NCI-H2107 treated with DMSO at 0.1 percent for 48 hours (cell line): ENCODE measurements around the gene PGGT1B.
"Not testable (repeated sequence)": the region's sequence is repeated elsewhere in the genome, so short reads cannot be mapped to it uniquely, and the experiment has no call there.

Experiments used
- DNase-seq: peaks from one replicate; lab custom pipeline; 2025; ENCODE audit not compliant: unreplicated experiment; lab: John Stamatoyannopoulos, UW

The PGGT1B gene

DNA sequence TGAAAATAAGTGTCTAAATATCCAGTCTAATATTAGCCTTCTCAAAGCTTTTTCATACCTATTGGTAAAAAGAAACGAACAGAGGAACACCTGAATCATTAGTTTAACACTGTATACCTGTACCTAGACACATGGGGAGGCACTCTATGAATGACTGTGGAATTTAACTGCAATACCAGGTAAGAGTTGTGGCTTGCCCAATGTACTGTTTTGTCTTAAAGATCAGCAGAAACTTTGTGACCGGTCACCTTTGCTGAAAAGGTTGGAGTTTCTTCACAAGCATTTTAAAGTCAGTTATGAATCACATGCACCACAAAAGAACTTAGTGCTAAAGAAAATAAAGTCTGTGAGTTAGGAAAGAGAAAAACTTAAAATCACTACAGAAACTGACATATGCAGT is 2.4 kb downstream of the PGGT1B start:
- no peak for DNase-seq

DNA sequence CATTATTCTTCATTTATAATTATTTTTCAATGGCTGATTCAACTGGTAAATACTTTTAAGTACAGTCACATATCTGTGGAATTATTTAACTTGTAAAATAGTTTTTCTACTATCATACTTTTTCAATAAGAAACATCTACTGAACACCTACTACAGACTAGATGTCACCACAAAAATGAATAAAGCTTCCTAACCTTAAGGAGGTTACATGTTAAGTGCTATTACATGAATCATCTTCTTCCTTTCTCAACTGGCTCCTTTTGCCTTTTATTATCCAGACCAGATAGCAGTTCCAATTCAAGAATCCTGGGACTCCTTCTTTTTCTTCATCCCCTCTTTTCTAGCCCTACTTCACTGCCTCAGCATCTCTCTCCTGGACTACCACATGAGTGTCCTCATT is 4.7 kb downstream of the PGGT1B start:
- no peak for DNase-seq

- not testable (repeated sequence) for DNase-seq
Measured at GRCh38 chr5:115249379-115249778, 13.3 kb downstream of the PGGT1B start.

DNA sequence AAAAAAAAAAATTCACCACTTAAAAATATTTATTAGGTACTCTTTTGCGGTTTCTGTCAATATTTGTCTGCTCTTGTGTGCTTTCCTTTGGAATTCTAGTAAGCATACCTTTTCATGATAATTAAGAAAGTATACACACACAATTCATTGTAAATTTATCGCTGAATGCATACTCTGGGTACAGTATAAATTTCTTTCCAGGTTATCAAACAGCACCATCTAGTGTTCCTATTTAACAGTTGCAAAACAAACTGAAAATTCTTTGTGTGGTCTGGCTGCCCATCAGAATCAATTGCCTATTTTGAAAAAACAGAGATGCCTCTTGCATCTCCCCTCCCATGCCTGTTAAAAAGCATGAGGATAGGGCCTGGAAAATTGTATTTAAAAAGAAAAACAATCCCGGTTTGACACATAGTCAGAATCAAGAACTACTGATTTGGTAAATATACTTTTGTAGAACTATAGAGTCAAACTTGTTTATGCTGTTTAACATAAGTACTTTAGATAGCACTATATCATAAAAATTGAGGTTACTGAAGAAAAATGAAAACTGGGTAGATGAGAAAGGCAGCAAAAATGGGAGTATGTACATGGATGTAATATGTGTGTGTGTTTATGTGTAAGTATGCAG is 16.2 kb downstream of the PGGT1B start:
- DNase-seq = peak; percentile 11

- DNase-seq = no peak
Measured at GRCh38 chr5:115243412-115243811, 19.3 kb downstream of the PGGT1B start.

DNA sequence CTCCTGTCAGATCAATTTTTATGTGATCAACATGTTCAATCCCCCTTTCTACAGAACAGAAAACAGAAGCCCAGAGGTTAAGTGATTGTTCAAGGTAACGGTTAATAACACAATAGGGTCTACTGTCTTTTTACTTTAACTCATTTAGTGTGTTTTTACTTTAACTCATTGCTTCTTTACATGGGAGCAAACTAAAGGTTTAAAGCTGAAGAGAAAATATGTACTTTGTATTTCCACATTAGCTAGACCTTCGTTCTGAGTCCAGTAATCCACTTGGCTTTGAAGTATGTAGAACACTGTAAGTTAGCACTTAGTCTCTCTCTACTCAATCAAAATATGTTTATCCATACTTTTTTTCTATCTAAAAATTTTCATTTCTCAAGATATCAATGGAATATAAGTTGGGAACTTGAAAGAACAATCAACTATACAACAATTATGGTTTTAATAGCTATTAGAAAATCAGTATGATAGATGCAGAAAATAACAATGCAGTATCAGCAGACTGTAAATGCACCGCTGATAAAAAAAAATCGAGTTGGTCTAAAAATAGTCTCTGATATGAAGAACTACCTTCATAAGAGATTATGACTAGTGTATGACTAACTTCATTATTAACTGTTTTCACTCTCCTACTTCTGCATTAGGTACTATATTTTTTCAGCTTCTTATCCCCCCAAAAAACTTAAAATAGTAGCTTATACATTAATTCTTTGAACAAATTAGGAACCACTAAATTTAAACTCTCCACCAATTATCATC is 20.6 kb downstream of the PGGT1B start:
- DNase-seq = no peak

DNA sequence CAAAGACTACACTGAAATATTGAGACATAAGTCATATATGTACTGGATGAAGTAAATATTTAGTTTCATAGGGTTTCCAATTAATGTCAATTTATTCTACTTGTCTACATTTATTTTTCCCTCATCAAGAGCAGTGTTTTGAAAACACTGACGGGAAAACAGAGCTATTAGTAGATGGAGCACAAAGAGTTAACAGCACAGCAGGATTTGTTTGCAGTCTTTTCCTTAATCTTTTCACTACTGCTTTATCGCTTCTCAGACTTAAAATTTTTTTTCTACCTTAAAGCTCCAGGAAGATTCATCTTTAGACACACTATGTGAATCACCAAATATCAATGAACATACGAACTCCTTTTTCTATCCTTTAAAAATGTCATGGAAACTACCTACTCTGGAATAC is 25.6 kb downstream of the PGGT1B start:
- DNase-seq = no peak

- DNase-seq = no peak
Measured at GRCh38 chr5:115236599-115236998, 26.1 kb downstream of the PGGT1B start.

- no peak for DNase-seq
Measured at GRCh38 chr5:115231598-115231997, 31.1 kb downstream of the PGGT1B start.

DNA sequence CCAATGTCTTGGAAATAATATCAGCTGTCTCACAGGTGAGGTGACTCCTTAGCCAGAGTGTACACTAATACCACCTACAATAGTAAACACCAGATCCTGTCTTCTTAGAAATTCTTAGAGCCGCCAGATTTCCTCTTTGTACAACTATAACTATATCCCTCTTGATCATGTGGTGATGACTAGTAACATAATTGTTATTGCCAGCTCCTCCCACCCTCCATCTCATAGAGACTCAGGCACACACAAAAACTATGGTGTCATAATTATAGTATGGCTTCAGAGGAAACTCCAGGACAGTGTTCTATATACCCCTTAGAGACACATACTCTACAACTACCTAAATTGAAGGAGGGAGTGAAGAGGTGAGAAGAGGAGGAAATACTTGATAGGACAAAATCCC is 33.1 kb downstream of the PGGT1B start:
- DNase-seq = no peak

GRCh38 chr5:115227281-115227680 is 35.4 kb downstream of the PGGT1B start:
- no peak for DNase-seq

GRCh38 chr5:115214541-115214940 is 48.1 kb downstream of the PGGT1B start:
- no peak for DNase-seq

DNA sequence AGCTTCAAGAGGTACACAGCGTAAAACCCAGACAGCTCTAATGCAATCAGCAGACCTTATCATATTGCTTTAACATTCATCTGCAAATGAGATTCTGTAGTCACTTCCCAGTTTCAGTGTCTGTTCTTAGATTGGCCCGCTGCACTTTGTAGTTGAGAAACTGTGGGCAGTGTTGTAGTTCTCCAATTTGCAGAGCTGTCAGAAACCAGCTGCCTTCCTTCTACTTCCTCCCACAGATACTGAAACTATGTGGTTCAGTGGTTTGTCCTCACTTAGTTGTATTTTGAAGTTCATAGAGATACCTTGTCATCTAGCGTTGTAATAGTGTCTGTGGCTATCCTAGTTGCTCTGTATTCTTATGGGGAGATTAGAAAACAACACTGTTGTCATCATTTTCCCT is 53.4 kb downstream of the PGGT1B start:
- DNase-seq = no peak

DNA sequence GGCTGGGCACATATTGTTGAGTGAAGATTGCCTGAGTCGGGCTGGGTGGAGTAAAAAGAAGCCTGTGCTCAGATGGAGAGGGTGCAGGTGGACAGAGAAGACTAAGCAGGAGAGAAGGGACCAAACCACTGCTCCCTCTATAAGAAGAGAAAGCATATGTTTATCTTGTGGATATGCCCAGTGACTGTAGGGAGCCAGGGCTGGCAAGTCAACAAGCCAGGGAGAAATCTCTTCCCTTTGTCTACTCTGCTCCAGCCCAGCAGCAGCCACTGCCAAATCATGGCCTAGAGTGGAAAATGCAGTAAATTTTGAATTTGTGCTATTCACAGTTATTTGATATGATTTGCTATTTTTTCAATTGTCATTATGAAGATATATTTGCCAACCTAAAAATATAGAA is 59.7 kb downstream of the PGGT1B start:
- no peak for DNase-seq

DNA sequence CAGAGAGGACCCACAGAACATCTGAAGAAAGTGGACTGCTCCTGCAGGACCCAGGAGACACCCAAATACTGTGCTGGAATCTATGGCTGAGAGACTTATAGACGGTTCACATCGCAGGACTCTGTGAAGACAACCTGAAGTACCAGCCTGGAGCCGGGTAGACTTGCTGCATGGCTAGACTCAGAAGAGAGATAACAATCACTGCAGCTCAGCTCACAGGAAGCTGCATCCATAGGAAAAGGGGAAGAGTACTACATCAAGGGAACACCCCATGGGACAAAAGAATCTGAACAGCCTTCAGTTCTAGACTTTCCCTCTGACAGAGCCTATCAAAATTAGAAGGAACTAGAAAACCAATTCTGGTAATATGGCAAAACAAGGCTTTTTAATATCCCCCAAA is 66.5 kb downstream of the PGGT1B start:
- DNase-seq = no peak

DNA sequence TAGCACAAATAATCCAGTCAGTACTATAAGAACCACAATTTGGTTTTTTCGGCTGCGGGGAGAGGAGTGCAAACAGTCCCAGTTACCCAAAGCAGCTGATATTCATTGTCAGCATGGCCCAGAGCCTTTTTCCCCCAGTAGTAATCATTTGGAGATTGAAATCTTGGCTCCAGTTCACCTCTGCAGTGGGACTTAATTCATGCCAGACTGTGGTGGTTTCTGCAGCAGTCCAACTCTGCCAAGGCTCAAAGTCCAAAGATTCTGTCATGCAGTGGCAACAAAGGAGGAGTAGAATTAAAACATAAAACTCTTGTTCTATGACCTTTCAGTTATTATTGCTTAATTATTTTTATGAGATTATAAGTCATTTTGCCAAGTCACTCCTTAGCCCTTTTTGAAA is 68.0 kb downstream of the PGGT1B start:
- DNase-seq = no peak

- no peak for DNase-seq
Measured at GRCh38 chr5:115193295-115193694, 69.4 kb downstream of the PGGT1B start.

- DNase-seq = no peak
Measured at GRCh38 chr5:115192098-115192497, 70.6 kb downstream of the PGGT1B start.

DNA sequence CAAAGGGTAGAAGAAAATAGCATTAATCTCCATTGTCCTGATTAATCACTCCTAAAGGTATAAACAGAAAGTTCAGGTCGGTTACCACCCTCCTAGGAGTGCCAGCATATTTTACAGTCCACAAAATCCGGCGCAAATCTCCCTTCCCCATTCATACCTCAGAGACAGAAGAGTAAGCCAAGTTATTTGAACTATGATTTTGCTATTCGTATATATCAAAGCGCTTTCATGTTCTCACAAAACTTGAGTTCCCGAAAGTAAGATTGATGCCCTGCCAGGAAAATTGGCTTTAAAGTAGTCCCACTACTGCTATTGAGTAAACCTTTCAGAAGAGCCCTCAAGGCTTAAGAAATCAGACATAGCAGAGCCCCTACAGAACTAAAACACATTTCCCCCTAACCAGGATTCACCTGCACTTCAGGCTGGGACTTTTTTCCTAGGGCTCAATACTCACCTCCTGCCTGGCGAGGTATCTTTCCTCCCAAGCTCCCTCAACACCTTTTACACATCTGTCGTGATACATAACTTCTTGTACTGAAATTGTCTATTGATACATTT is 71.1 kb downstream of the PGGT1B start:
- no peak for DNase-seq

DNA sequence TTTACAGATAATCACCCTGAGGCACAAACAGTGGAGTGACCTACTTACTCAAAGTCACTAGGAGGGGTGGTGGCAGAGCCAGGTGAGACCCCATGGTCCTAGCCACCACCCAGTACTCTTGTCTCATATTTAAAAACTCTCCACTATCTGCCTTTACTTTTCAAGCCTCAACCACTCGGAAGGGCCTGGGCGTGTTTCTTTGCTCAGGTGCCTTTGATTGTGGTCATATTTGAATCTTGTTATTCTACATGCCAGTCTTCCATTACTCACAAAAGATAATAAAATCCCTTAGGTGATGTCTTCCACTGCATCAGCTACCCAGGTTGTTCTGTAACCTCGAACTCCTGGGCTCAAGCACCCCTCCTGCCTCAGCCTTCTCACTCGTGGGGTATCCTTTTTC is 72.3 kb downstream of the PGGT1B start:
- DNase-seq = no peak

GRCh38 chr5:115189866-115190265 is 72.8 kb downstream of the PGGT1B start:
- DNase-seq = no peak

- no peak for DNase-seq
Measured at GRCh38 chr5:115186794-115187193, 75.9 kb downstream of the PGGT1B start.

DNA sequence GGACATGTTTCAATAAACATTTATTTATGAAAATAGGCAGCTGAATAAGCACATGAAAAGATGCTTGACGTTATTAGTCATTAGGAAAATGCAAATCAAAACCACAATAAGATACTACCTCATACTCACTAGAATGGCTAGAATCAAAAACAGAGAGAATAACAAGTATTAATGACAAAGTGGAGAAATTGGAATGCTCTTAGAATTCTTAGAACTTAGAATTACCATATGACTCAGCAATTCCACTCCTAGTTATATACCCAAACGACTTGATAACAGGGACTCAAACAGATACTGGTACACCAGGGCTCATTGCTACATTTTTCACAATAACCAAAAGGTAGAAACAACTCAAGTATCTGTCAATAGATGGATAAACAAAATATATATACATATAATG is 77.9 kb downstream of the PGGT1B start:
- no peak for DNase-seq
